GM21825 (cell line): Measurements from ENCODE around the gene BCO2.

Experiments used
- ATAC-seq: cut with Tn5 transposase; IDR thresholded peaks from one replicate; pipeline ENCODE4 v1.9.1; 2021; ENCODE audit warnings: mild to moderate bottlenecking, moderate library complexity; ENCODE audit not compliant: unreplicated experiment

Gene BCO2

DNA sequence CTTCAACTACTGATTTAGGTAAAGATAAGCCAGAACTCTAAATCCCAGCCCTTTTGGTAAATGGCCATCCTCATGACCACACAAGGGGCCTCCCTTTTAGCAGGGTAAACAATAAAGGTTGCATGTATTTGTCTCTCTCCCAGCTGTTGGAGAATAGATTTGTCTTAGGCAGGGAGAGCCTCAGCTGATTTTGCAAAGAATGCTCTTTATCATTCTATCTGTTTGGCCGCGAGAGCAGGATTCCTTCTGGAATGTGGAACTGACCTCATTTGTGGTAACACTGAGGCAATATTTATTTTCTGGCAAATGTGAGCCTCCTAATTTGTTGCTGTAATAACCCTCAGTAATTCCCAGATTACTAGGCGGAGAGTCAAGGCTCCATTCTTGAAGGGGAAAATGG, 66.2 kb downstream of the BCO2 start:
- ATAC-seq, result no peak

DNA sequence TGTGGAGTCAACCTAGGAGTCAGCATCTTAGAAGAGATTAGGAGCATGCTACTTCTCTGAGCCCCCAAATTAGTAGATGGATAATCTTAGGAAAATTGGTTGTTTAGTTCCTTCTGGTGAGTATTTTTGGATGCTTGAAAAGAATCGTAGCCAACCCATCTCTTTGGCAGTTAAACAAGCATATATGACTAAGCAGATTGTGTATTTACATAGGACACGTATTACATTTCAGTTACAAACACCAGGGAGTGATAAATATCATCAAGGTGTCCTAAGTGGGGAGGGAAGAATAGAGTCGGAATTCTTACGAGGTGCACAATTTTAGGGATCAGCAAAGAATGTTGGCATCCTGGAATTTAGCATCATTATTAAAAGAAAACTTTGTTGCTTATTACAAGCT, 71.9 kb downstream of the BCO2 start:
- ATAC-seq, result no peak

DNA sequence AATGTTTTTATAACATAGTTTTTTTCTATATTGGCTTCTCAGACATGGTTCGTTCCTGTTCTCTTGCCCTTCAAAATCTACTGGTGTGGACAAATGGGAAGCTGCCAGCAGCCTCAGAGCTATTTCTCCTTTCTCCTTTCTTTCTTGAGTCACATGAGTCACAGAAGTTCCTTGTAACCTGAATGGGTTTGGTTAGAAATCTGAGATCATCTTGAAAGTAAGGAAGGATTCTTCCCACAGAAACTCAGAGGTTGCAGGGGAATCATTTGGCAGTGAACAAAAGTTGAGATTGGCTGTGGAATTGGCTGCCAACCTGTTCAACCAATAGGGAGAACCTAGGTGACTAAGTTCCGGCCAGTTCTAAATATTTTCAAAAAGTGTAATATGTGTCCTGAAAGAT, 72.9 kb downstream of the BCO2 start:
- ATAC-seq, result no peak

DNA sequence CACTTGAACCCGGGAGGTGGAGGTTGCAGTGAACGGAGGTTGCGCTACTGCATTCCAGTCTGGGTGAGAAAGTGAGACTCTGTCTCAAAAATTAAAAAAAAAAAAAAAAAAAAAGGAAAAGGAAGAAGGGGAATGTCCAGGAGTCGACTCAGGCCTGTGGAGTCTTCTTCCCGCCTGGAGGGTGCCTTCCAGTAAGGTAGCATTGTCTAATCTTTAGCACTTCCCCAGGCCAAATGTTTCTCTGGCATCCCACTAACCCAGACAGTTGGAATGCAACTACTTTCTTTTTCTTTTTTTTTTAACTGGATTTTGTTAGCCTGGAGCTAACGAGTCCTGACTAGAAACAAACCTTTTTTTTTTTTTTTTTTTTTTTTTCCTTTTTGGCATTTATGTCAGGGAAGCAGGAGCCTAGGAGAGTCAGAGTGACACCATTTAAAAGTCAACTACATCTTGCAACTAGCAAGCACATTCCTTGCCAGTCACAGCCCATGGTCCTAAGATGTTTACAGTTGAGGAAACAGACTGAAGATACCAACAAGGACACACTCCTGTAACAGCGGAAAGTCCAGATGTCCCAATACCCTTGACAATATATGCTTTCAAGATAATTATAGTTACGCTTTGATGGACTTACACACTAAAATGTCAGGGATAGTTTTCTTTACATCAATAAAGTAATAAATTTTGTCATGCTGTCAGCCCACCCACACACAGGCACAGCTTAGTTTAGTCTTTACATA, 74.7 kb downstream of the BCO2 start:
- no peak for ATAC-seq

DNA sequence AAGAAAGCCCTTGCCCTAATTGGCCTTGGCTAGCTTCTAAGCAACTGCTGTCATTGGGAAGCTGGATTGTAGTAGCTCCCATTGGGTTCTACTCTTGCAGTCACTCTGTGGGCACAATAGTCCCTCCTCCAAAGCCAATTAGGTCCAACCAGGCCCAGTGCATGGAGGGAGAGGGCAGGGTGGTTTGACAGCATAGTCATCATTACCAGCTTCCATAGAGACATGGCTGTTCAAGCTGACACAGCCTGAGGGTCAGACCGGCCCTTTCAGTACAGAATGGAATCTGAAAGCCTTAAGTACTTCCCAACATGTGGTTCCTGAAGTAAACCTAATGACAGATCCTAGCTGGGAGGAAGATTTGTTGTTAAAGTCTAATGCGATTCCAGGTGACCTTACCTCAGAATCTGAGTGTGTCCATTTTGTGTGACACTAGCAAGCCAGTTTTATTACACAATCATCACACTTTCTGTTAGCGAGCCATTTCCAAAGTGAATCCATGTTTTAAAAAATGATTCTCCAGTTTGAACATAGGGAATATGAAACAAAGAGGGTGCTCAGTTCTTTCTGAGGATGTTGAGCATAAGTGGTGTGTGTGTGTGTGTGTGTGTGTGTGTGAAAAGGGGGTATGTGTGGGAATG, 78.4 kb downstream of the BCO2 start:
- ATAC-seq, result no peak

DNA sequence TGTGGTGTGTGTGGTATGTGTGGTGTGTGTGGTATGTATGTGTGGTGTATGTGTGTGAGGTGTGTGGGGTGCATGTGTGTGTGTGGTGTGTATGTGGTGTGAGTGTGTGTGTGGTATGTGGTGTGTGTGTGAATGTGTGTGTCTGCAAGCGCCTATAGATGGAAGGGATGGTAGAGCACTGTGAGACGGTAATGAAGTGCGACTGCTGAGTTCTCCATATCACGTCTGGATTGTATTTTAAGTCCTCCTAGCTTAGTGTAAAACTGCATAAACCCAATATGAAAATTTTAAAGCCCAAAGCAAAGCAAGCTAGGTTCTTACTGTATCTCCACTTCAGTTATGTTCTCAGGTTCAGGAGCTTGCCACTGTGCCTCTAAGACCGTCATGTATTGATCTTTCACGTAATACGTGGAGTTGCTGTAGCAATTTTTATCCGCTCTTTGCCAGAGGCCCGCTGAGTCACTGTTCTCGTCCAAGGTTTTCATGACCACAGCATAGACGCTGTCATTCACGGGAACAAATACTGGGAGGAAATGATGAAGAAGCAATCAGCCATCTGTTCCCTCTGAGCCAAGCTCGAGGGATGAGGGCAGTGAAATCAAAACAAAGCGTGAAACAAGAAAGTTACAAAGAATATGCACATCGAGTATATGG, 79.9 kb downstream of the BCO2 start:
- ATAC-seq, result no peak

DNA sequence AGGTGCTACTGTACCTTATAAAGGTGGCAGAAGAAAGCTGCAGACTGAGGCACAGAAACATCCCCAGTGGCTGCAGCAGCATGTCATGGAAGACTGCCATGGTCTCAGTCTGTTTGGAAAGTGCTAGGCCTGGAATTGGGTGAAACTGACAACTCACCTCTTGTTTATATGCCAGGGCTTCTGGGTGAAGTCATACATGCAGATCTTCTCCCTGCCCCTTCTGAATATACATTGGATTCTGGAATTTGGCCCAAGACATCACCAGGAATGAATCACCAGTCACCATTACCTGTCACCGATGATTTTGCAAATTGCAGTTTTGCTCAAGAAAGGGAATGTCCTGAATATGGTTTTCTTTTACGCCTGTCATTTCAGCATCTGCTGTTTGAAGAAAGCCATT, 85.2 kb downstream of the BCO2 start, which contains the start of gene PLET1:
Gene PLET1 (minus strand): TSS at position 371 of the 400 bp plus-strand sequence. CDS start 271 bp downstream, at position 100.
- no peak for ATAC-seq

DNA sequence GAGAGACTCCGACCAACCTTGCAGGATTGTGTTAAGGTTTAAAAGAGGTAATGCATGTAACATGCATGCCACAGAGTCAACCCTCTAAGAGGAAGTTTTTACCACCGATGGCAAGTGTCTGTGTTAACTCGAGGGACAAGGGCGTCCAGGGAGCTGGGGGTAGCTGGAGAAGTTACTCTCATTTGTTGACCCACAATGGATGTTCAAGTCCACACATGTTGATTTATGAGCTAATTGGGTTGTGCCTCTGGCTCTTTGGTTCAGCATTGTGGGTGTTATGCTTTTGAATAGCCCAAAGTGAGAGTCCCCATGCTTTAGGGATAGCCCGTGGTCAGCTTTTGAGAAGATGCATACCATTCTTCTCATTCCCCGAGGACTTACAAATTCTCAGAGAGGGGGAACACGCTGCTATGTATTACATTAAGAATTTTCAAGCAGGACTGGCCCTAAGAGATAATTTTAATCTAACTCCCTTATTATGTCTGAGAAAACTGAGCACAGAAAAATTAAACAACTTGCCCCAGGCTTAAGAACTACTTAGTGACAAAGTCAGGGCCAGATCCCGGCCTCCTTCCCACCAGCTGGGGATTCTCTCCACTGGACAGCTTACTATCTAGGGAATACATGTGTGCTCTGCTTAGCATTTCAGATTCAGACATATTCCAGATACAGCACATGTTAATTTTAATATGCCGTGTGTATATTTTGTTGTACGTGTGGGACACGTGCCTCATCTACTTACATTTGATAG, 90.5 kb downstream of the BCO2 start:
- no peak for ATAC-seq

DNA sequence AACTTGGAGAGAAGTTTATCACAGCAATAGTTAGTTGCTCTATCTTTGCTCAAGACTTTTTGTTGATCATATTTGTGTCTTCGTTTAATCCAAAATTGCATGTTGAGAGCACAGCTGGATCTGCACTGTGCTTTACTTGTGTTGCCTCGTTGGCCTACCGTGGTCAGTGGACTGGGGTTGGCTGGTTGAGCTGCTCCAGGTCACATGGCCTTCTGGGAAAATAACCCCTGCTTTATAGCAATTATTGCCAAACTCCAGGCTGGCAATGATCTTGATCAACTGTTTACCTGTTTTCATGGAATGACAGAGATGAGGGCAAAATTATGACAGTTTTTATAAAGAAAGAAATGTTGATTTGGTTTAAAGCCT, 91.1 kb downstream of the BCO2 start:
- no peak for ATAC-seq

DNA sequence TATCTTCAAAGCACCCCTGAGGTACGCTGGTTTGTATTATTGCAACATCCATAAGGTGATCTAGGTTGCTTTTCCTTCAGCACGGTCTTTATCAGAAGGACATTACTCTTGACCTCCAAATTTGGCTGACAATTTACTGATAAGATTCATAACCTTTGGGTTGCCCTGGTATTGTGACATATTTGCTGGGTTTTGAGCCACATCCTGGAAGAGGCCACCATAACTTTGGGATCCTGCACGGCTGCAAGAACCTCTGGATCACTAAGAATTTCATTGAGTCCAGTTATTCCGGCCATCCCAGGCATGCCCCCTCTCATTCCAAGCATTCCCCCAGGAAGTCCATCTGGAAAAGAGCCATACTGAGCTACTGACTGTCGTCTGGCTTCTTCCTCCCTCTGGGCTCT, 91.9 kb downstream of the BCO2 start:
- no peak for ATAC-seq

DNA sequence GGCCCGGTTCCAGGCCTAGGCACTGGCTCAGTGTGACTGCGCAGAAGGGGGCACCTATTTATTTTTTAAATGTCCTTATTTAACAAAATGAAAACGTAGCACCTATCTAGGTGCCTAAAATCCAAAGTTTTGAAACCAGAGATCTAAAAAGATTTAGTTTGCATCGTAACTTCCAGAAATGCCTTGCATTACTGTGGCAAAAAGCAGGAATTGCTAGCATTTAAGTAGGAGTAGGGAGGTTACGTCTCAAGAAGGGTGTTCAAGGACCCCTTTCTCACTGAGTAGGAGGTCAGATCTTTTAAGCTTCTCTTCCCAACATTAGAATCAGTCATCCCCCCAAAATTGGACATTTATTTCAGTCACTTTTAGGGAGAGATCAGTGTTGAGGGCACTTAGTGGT, 93.1 kb downstream of the BCO2 start:
- no peak for ATAC-seq
